Gastroesophageal sphincter (tissue), 3 donors: ENCODE measurements around the gene ADPRH.

ENCODE experiments used
- POLR2A ChIP-seq, 2 donors: fragments of 450-650 bp; IDR thresholded peaks; one replicate each; pipeline ENCODE4 v1.6.1; 2017; ENCODE audit warnings: antibody characterized with exemption in 2 of 2, mild to moderate bottlenecking in 2 of 2, moderate library complexity in 1 of 2
- POLR2AphosphoS5 ChIP-seq: sonication (generic); formaldehyde crosslinking; IDR thresholded peaks from one replicate; pipeline ENCODE4 v1.6.1; 2017; ENCODE audit warnings: antibody characterized with exemption
- TF ChIP-seq, protein P1 (sequence below), 4 experiments: fragments of 200-600 bp in 2 of 4; fragments of 450-650 bp in 2 of 4; sonication (generic) in 1 of 4; IDR thresholded peaks; one replicate each; pipeline ENCODE4 v1.5.1; 2017 to 2019; ENCODE audit warnings: antibody characterized with exemption in 4 of 4, mild to moderate bottlenecking in 2 of 4, moderate library complexity in 2 of 4

DNA sequence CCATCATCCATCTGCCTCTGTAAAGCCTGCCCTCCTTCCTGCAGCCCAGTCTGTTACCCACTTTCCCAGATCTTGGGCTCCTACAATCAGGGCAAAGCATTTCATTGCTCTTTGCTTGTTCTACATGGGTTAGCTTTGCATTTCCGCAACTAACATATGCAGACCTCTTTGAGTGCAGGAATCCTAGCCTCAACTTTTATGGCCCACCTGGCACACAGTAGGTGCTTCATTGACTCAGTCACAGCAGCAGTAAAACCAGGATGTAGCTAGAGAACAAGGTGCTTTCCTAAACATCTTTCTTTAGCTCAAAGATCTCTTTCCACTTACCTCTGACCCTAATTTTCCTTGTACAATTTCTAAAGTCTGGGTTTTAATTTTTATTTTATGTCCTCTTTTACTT is 23.4 kb upstream of the ADPRH start:
- TF ChIP-seq POLR2A (IDR thresholded peaks at IDR 0.05) (no peak), POLR2AphosphoS5 (no peak)
- TF ChIP-seq, protein P1, sequence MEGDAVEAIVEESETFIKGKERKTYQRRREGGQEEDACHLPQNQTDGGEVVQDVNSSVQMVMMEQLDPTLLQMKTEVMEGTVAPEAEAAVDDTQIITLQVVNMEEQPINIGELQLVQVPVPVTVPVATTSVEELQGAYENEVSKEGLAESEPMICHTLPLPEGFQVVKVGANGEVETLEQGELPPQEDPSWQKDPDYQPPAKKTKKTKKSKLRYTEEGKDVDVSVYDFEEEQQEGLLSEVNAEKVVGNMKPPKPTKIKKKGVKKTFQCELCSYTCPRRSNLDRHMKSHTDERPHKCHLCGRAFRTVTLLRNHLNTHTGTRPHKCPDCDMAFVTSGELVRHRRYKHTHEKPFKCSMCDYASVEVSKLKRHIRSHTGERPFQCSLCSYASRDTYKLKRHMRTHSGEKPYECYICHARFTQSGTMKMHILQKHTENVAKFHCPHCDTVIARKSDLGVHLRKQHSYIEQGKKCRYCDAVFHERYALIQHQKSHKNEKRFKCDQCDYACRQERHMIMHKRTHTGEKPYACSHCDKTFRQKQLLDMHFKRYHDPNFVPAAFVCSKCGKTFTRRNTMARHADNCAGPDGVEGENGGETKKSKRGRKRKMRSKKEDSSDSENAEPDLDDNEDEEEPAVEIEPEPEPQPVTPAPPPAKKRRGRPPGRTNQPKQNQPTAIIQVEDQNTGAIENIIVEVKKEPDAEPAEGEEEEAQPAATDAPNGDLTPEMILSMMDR (IDR thresholded peaks at IDR 0.05) = no peak
